Activated CD8-positive, alpha-beta memory T cell treated with anti-CD3 and anti-CD28 coated beads, Interleukin-2, amount 10 ng/mL, durations not matched to agents 7 days and 5 days (primary cell): Measurements from ENCODE around the gene KIF6. TPM values are rescaled to one million over a fixed set of nuclear protein-coding genes. Genes with fewer than 3 reads are reported as not detected.
"Not testable (repeated sequence)": the region's sequence is repeated elsewhere in the genome, so short reads cannot be mapped to it uniquely, and the experiment has no call there.

Experiments used
- ATAC-seq: fragments of 150-1000 bp; cut with Tn5 transposase; one replicate; pipeline ENCODE4 v1.10.0; 2021; ENCODE audit warnings: moderate library complexity
- CTCF ChIA-PET: fragments of 350-600 bp; sonication (Branson Sonifier 250); formaldehyde crosslinking; loops from one replicate; lab custom pipeline; 2021; ENCODE audit warnings: antibody characterized with exemption; lab: Charles Lee
- DNase-seq: peaks from one replicate; pipeline ENCODE4 v3.0.0-alpha.2; 2020
- H3K27ac Mint-ChIP-seq: one replicate; pipeline ENCODE4 v1.8.0; 2021; ENCODE audit warnings: mild to moderate bottlenecking, mixed read lengths
- H3K27me3 Mint-ChIP-seq: one replicate; pipeline ENCODE4 v1.8.0; 2021; ENCODE audit warnings: mixed read lengths
- H3K36me3 Mint-ChIP-seq: one replicate; pipeline ENCODE4 v1.8.0; 2021; ENCODE audit warnings: mild to moderate bottlenecking, mixed read lengths
- H3K4me1 Mint-ChIP-seq: one replicate; pipeline ENCODE4 v1.8.0; 2021; ENCODE audit warnings: mixed read lengths
- H3K4me3 Mint-ChIP-seq: one replicate; pipeline ENCODE4 v1.8.0; 2021; ENCODE audit warnings: mild to moderate bottlenecking, moderate library complexity, mixed read lengths
- H3K9me3 Mint-ChIP-seq: one replicate; pipeline ENCODE4 v1.8.0; 2022; ENCODE audit warnings: low read depth, mixed read lengths
- total RNA-seq, 2 experiments: library from RNA; stranded (reverse); gene quantifications; one replicate each; pipeline ENCODE4 v1.2.3, GENCODE V29; 2021

Gene KIF6
- total RNA-seq, 2 experiments from 2014 or later = not detected

DNA sequence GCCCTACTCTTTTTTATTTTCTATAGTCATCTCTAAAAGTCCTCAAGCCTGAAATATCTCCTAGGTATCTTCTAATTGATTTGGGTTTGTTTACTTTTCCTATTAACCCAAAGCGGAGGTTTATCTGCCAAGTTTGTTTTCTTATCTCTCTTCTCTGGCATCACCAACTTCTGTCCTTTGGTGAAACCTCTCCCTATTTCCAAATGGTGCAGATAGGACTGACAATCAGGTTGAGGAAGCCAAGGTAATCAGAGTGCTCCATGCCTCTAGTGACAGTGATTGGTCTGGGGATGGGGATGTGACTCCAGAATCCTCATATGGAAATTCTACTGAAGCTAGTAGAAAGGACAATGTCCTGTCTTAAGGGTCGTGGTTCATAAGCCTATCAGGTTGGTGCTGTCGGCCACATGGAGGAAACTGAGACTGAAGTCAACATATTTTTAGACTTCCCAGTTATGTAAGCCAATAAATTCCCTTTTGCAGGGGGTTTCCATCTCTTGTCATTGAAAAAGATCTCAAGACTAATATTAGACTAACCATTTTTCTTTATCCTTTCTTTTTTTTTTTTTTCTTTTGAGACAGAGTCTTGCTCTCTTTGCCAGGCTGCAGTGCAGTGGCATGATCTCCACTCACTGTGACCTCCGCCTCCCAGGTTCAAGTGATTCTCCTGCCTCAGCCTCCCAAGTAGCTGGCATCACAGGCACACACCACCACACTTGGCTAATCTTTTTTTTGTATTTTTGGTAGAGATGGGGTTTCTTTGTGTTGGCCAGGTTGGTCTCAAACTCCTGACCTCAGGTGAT, 28.0 kb downstream of the KIF6 start:
- CTCF ChIA-PET = no interaction called here
- no peak for ATAC-seq
- DNase-seq = no peak
- H3K4me1 Mint-ChIP-seq = no peaks in the 10 kb centered on the region
- peaks cover 3% of the 10 kb centered on the region for H3K27me3 Mint-ChIP-seq
- H3K36me3 Mint-ChIP-seq = no peaks in the 10 kb centered on the region
- no peaks in the 10 kb centered on the region for H3K9me3 Mint-ChIP-seq
- H3K27ac Mint-ChIP-seq = no peak overlapping the region
- no peak overlapping the region for H3K4me3 Mint-ChIP-seq

- CTCF ChIA-PET = no interaction called here
- no peaks in the 10 kb centered on the region for H3K36me3 Mint-ChIP-seq
- H3K27me3 Mint-ChIP-seq = peaks cover 7% of the 10 kb centered on the region
- ATAC-seq (no peak), DNase-seq (no peak)
- H3K9me3 Mint-ChIP-seq = no peaks in the 10 kb centered on the region
- H3K4me3 Mint-ChIP-seq = no peak overlapping the region
- H3K27ac Mint-ChIP-seq = no peak overlapping the region
- H3K4me1 Mint-ChIP-seq = no peaks in the 10 kb centered on the region
These were observed 29.8 kb downstream of the KIF6 start for GRCh38 chr6:39695447-39695846.

DNA sequence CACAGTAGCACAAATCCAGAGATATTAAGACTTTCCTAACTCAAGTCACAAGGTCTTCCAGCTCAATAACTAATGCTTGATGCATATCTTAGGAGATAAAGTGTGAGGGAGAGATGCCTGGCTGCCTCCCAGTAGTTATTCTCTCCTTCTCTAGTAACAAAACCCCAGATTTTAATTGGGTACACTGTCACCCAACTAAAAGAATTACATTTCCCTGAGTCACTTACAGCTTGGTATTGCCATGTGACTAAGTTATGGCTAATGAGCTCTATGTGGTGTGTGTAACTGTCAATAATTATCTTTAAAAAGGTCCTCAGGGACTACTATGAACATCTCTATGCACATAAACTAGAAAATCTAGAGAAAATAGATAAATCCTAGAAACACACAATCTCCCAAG, 32.0 kb downstream of the KIF6 start:
- CTCF ChIA-PET = no interaction called here
- no peak for DNase-seq

DNA sequence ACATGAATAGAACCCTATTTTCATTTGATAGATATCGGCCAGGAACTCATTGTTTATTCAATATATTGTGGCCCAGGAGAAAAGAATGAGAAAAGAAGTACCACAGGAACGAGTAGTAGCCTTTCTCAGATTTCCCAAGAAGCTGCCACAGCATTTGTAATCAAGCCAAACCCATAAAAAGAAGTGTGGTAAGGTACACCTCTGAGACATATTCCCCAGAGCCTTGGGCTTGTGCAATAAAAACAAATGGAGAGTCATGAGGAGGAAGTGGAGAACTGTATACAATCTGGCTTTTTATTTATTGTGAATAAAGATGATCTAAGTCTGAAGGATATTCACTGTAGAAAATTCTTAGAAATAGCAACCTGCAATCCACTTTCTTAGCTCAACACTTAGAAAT, 36.7 kb downstream of the KIF6 start:
- Mint-ChIP-seq H3K4me3 (no peak overlapping the region), H3K27me3 (peaks cover 4% of the 10 kb centered on the region), H3K27ac (no peak overlapping the region), H3K9me3 (no peaks in the 10 kb centered on the region), H3K36me3 (no peaks in the 10 kb centered on the region), H3K4me1 (no peaks in the 10 kb centered on the region)
- CTCF ChIA-PET = no interaction called here
- DNase-seq (no peak), ATAC-seq (no peak)

More for the DNA sequence above, 32.0 kb downstream of the KIF6 start:
- Mint-ChIP-seq H3K4me1 (no peaks in the 10 kb centered on the region), H3K27ac (no peak overlapping the region), H3K9me3 (no peaks in the 10 kb centered on the region), H3K4me3 (no peak overlapping the region), H3K27me3 (peaks cover 7% of the 10 kb centered on the region), H3K36me3 (no peaks in the 10 kb centered on the region)
- no peak for ATAC-seq

DNA sequence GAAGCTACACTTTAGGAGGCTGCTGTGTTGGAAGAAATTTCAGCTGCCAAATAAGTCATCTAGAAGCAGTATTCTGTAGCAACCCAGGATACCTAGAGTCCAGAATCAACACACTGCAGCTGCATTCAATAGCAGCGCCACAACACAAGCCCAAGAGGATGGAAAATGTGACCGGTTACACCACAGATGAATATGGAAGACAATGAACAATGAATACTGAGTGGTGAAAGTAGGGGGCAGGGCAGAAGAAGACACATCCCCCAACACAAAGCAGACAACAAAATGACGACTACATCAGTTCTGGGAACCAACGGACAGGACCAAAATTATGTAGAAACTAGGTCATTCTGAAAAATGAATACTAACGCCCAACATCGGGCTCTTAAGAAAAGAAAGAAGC, 38.2 kb downstream of the KIF6 start:
- H3K4me1 Mint-ChIP-seq = no peaks in the 10 kb centered on the region
- H3K9me3 Mint-ChIP-seq = no peaks in the 10 kb centered on the region
- H3K27ac Mint-ChIP-seq = no peak overlapping the region
- no peaks in the 10 kb centered on the region for H3K36me3 Mint-ChIP-seq
- peaks cover 4% of the 10 kb centered on the region for H3K27me3 Mint-ChIP-seq
- DNase-seq (no peak), ATAC-seq (no peak)
- H3K4me3 Mint-ChIP-seq = no peak overlapping the region
- CTCF ChIA-PET = no interaction called here

DNA sequence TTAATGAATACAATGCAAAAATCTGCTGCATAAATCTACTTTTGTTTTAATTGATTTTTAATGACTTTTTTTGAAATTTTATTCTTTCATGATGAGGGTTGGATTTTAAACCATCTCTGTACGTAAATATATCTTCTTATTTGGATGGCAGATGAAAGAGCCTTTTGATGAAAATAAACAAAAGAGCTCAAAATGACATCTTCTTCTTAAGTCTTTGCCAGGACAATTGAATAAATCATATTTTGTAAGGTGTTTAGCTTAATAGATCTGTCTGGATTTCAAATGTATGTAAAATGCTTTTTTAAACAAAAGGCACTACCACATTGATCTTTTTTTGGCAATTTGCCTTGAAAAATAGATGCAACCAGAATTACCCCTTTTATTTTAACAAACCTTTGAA, 39.3 kb downstream of the KIF6 start:
- DNase-seq (no peak), ATAC-seq (no peak)
- H3K27ac Mint-ChIP-seq = no peak overlapping the region
- no peaks in the 10 kb centered on the region for H3K9me3 Mint-ChIP-seq
- CTCF ChIA-PET = no interaction called here
- no peak overlapping the region for H3K4me3 Mint-ChIP-seq
- no peaks in the 10 kb centered on the region for H3K36me3 Mint-ChIP-seq
- no peaks in the 10 kb centered on the region for H3K27me3 Mint-ChIP-seq
- H3K4me1 Mint-ChIP-seq = no peaks in the 10 kb centered on the region

DNA sequence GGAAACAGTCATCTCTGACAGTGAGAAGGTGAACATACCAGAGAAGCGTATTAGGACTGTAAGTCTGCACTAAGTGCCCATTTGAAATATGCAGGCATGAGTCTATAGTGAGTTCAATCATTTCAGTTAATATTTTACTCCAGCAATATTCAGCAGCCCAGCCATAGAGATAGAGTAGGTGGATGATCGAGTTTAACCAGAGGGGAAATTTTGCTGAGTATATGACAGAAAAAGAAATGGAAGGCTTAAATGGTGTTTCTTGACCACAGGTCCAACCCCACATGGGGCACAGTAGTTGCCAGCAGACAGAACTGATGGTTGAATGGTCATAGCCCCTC, 39.8 kb downstream of the KIF6 start:
- H3K27me3 Mint-ChIP-seq = no peaks in the 10 kb centered on the region
- H3K9me3 Mint-ChIP-seq = no peaks in the 10 kb centered on the region
- CTCF ChIA-PET = no interaction called here
- H3K36me3 Mint-ChIP-seq = no peaks in the 10 kb centered on the region
- DNase-seq (no peak), ATAC-seq (no peak)
- no peak overlapping the region for H3K4me3 Mint-ChIP-seq
- H3K27ac Mint-ChIP-seq = no peak overlapping the region
- H3K4me1 Mint-ChIP-seq = no peaks in the 10 kb centered on the region

GRCh38 chr6:39684790-39685488, 40.3 kb downstream of the KIF6 start:
- CTCF ChIA-PET = no interaction called here
- ATAC-seq (no peak), DNase-seq (no peak)
- no peak overlapping the region for H3K4me3 Mint-ChIP-seq
- no peak overlapping the region for H3K27ac Mint-ChIP-seq
- H3K9me3 Mint-ChIP-seq = no peaks in the 10 kb centered on the region
- H3K27me3 Mint-ChIP-seq = no peaks in the 10 kb centered on the region
- no peaks in the 10 kb centered on the region for H3K36me3 Mint-ChIP-seq
- H3K4me1 Mint-ChIP-seq = no peaks in the 10 kb centered on the region

DNA sequence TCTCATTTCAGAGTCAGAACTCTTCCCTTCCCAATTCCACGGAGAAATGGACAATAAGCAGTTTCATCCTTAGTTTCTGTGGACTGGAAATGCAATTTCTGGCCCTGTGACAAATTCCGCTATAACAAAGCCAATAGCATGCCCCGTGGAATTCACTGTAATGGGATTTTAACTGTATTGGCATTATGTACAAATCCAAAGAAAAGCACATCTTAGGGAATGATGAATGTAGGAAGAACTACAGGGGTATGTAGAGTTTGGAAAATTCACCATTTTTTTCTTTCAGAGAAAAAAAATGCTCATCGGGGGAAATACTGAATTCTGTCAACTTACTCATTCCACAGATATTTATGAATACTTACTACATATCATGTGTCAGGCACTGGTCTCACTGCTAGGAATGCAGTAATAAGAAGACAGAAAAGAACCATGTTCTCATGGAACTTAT, 43.5 kb downstream of the KIF6 start:
- no peak overlapping the region for H3K4me3 Mint-ChIP-seq
- DNase-seq (no peak), ATAC-seq (no peak)
- H3K27me3 Mint-ChIP-seq = no peaks in the 10 kb centered on the region
- H3K27ac Mint-ChIP-seq = no peak overlapping the region
- H3K36me3 Mint-ChIP-seq = no peaks in the 10 kb centered on the region
- no peaks in the 10 kb centered on the region for H3K4me1 Mint-ChIP-seq
- H3K9me3 Mint-ChIP-seq = no peaks in the 10 kb centered on the region
- CTCF ChIA-PET = no interaction called here

DNA sequence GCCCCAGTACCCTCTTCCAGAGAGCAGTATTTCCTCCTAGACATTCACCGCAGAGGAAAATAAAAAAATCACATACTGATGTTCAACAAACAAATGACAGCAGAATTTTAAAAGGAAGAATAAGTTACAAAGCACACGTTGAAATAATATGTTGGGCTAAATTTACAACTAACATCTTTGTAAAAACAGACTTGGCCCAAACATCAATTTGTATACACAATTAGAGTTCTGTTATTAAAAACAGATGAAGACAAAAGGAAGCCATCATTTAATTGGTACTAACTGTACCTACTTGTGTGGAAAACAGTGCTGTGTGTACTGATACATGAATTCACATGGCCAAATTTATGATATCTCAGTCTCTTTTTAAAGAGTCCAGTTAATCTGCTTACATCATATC, 46.3 kb downstream of the KIF6 start:
- H3K27ac Mint-ChIP-seq = no peak overlapping the region
- no peak overlapping the region for H3K4me3 Mint-ChIP-seq
- no peaks in the 10 kb centered on the region for H3K36me3 Mint-ChIP-seq
- H3K4me1 Mint-ChIP-seq = no peaks in the 10 kb centered on the region
- no peaks in the 10 kb centered on the region for H3K27me3 Mint-ChIP-seq
- ATAC-seq (no peak), DNase-seq (no peak)
- peaks cover 2% of the 10 kb centered on the region for H3K9me3 Mint-ChIP-seq
- CTCF ChIA-PET = no interaction called here

DNA sequence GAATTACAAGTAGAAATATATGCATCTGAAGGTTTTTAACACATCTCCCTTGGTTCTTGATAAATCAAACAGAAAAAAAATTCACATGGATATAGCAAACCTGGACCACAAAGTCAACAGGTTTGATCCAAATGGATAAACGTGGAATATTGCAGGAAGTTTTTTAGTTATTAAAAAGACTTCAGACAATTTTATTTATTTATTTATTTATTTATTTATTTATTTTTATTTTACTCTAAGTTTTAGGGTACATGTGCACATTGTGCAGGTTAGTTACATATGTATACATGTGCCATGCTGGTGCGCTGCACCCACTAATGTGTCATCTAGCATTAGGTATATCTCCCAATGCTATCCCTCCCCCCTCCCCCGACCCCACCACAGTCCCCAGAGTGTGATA, 47.9 kb downstream of the KIF6 start:
- H3K36me3 Mint-ChIP-seq, H3K27ac Mint-ChIP-seq, DNase-seq, H3K4me1 Mint-ChIP-seq, ATAC-seq, CTCF ChIA-PET, H3K9me3 Mint-ChIP-seq, H3K27me3 Mint-ChIP-seq, H3K4me3 Mint-ChIP-seq: not testable (repeated sequence)

DNA sequence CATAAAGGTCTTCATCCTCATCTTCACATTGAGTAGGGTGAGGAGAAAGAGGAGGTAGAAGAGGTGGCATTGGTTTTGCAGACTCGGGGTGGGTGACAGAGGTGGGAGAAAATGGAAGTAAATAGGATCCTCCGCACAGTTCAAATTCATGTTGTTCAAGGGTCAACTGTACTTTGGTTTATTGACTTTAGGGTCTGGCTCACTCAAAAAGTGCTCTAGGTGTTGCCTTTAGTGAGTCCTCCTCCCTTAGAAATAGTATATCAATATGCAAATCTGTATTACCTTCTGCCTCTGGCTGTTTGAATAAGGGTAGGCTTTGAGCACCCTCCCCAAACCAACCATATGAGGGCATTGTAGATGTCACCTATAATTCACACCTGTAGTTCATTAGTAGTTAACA, 54.7 kb downstream of the KIF6 start:
- Mint-ChIP-seq H3K27me3 (no peaks in the 10 kb centered on the region), H3K27ac (no peak overlapping the region), H3K36me3 (no peaks in the 10 kb centered on the region), H3K4me3 (no peak overlapping the region), H3K4me1 (no peaks in the 10 kb centered on the region), H3K9me3 (peaks cover 2% of the 10 kb centered on the region)
- no peak for ATAC-seq
- CTCF ChIA-PET = no interaction called here
- no peak for DNase-seq

GRCh38 chr6:39669973-39670342, 55.2 kb downstream of the KIF6 start:
- H3K9me3 Mint-ChIP-seq = no peaks in the 10 kb centered on the region
- DNase-seq (no peak), ATAC-seq (no peak)
- no peak overlapping the region for H3K4me3 Mint-ChIP-seq
- CTCF ChIA-PET = no interaction called here
- no peaks in the 10 kb centered on the region for H3K27me3 Mint-ChIP-seq
- no peaks in the 10 kb centered on the region for H3K36me3 Mint-ChIP-seq
- no peak overlapping the region for H3K27ac Mint-ChIP-seq
- H3K4me1 Mint-ChIP-seq = no peaks in the 10 kb centered on the region

DNA sequence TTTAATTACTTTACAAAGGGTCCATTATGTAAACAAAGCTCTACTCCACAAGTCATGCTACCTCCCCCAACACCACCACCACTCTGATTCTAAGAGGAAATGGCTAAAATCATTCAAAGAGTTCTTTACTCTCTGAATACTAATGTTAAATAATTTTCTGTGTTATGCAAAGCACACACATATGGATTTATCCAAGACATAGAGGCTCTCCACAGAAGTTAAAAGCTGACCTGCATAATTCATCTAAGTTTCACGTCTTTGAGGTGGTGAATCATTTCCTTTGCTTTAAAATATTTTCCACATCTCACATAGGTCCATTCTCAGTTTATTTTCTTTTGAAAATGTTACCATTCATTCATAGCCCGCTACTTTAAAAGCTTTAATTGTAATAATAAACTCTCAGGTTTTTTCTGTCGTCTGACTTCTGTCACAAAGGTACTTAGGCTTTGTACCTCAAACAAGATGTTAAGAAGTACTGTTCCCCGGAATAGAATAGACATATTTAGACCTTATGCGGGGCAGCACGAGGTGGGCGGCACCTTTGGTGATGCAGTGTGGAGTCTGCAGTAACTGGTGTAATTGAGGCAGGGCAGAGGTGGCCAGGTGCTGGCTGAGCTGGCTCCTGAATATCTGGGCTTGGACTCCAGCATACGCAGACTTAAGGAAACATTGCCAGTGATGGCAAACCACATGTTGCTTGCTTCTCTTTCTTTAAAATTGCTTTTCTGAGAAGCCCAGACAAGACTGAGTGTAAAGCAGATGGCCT, 55.8 kb downstream of the KIF6 start:
- no peaks in the 10 kb centered on the region for H3K27me3 Mint-ChIP-seq
- DNase-seq (no peak), ATAC-seq (no peak)
- no peak overlapping the region for H3K4me3 Mint-ChIP-seq
- H3K4me1 Mint-ChIP-seq = no peaks in the 10 kb centered on the region
- H3K36me3 Mint-ChIP-seq = no peaks in the 10 kb centered on the region
- no peaks in the 10 kb centered on the region for H3K9me3 Mint-ChIP-seq
- CTCF ChIA-PET = no interaction called here
- H3K27ac Mint-ChIP-seq = no peak overlapping the region
